ENCODE results near the gene RALGPS1.

RALGPS1 gene

GRCh38 chr9:127244609-127245601 is 330.3 kb downstream of the RALGPS1 start:
- DNase-seq, result peak; percentile 92

DNA sequence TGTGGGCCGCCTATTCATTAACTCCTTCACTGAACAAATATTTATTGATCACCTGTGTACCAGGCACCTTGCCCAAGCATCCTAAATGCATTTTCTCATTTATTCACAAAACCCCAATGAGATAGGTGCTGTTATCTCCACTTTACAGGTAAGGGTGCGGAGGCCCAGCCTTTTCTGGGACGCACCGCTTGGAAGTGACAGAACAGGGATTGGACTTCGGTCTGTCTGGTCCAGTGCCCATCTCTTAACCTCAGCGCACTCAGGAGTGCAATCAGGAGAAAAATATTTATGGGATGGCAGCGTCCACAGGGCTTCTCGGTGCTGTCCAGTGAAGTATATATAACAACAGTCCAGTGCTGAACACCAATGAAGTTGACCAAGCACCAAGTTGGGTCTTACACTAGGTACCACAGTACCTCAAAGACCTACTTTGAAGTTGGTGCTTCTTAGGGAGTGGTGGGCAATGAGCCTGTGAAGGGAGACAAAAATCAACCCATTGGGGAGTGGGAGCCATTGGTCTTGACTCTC is 331.1 kb downstream of the RALGPS1 start:
- DNase-seq, result no peak

DNA sequence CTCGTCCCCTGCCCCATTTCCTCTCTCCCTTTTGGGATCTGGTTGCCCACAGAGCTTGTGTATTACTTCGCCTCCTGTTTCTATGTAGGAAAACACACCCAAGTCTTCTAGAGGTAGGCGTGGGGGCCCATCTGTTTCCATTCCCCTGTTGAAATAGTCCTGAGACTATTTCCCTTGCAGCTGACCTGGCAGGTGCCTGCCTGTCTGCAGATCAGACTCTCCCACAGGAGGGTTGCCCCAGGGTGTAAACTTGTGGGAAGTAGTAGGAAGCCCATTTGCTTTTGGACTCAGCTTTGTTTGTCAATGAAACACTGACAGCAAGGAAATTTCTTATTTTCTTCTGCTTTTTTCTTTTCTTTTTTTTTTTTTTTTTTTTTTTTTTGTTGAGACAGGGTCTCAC is 333.7 kb downstream of the RALGPS1 start:
- no peak for DNase-seq

DNA sequence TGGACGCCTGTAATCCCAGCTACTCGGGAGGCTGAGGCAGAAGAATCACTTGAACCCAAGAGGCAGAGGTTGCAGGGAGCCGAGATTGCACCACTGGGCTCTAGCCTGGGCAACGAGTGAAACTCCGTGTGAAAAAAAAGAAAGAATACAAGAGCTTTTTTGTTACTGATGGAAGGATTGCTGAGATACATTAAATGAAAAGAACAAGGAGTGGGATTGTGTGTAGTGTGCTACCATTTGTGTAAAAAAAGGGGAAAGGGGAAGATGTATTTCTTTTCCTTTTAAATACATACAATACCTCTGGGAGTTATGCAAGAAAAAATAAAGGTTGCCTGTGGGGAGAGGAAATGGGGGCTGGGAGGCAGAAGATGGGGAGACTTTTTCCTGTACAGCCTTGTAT is 335.3 kb downstream of the RALGPS1 start:
- no peak for DNase-seq

DNA sequence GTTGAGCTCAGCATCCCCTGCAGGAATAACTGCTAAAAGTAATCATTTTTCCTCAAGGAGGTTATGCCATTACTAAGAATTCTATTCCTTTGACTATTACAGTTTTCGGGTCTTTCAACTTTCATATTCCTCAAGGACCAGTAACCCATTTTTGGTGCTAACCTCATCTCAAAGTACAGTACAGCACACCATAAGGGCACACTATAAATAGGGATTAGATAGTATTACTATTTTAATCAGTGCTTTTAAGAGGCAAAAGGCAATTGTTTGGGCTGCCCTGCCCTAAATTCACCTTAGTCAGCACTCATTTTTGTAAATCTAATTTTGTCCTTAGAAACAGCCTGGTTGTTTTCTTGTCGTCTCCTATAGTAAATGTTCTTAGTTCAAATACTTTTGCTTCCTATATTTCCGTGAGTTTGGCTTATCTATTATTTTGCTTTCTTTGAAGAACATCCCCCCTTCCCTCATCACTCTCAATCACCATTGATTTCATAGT is 336.4 kb downstream of the RALGPS1 start:
- no peak for DNase-seq

- DNase-seq, result no peak
These were observed 338.1 kb downstream of the RALGPS1 start for GRCh38 chr9:127252410-127253318.

DNA sequence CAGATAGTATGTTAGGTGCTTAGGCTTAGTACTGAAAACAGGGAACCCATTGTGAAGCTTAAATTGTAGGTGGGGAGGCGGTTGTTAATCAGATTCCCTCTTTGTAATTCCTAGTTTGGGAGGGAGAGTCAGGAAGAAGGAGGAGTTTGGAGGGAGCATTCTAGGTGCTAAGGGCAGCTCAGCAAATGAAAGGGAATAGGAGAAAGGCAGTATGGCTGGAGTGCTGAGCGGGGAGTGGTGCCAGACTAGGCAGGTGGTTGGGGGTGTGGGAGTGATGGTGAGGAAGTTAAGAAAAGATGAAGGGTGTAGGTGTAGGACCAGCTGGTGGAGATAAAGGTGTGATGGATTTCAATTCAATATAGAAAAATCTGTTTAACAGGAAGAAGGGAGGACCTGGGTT is 338.9 kb downstream of the RALGPS1 start:
- DNase-seq, result no peak

DNA sequence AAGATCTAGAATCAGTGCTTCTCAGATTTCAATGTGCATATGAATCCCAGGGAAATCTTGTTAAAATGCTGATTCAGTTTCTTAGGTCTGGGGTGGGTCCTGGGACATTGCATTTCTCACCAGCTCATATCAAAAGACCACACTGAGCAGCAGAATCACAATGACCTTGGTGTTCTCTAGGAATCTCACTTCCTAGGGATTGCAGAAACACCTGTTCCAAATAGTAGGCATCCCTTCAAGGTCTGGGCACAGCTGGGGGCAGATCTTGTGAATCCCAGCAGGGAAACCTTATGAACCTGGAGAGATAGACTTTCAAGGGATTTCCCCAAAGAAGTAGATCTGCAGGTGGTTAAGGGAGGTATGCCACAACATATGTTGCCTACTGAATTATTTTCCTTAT is 341.1 kb downstream of the RALGPS1 start:
- no peak for DNase-seq

GRCh38 chr9:127256324-127256723 is 341.7 kb downstream of the RALGPS1 start:
- no peak for DNase-seq

GRCh38 chr9:127258606-127259471 is 344.3 kb downstream of the RALGPS1 start:
- DNase-seq, result no peak

GRCh38 chr9:127262602-127263001 is 348.0 kb downstream of the RALGPS1 start:
- no peak for DNase-seq

DNA sequence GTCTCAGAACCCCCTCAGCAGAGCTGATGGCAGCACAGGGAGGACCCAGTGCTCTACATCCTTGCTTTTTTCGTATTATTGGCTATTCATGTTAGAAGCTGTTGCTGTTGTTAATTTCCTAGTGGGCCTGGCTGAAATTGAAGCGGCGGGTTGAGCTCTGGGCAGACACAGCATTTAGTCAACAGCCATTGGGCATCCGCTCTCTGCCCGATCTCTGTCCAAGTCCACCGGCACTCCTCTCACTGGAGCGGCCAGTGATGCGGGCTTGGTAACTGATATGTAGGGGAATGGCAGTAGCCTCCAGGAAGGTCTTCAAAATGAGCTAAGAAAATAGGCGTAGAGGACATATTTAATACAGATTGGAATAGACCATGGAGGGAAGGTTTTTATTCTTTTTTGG is 348.7 kb downstream of the RALGPS1 start:
- DNase-seq, result no peak

- DNase-seq, result no peak
These were observed 349.1 kb downstream of the RALGPS1 start for GRCh38 chr9:127263664-127264063.

GRCh38 chr9:127264462-127265219 is 350.1 kb downstream of the RALGPS1 start, which contains the start of gene GARNL3:
Gene GARNL3 (plus strand): TSS chr9:127264774. CDS start chr9:127264878, 104 bp downstream.
- DNase-seq, result peak; percentile 61

- peak; percentile 13 for DNase-seq
These were observed 353.4 kb downstream of the RALGPS1 start for GRCh38 chr9:127267793-127268525.

DNA sequence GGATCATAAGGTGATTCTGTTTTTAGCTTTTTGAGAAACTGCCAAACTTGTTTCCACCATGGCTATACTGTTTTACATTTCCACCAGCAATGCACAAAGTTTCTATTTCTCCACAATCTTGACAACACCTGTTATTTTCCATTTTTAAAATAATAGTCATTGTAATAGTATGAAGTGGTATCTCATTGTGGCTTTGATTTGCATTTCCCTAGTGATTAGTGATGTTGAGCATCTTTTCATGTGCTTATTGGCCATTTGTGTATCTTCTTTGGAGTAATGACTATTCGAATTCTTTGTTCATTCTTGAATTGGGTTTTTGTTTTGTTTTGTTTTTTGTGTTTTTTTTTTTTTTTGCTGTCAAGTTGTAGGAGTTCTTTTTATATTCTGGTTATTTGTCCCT is 354.9 kb downstream of the RALGPS1 start:
- no peak for DNase-seq
